GM12864 (cell line): ENCODE measurements around the gene TSPAN14.
"Not testable (repeated sequence)": the region's sequence is repeated elsewhere in the genome, so short reads cannot be mapped to it uniquely, and the experiment has no call there.

Experiments used
- DNase-seq: peaks from one replicate; pipeline ENCODE4 v3.0.0-alpha.2; 2011; ENCODE audit warnings: low read depth
- H3K4me3 ChIP-seq: 2 replicates; pipeline ENCODE4 v1.5.1; 2011; ENCODE audit warnings: mild to moderate bottlenecking, low read depth, low read length, control low read depth
- CTCF ChIP-seq: IDR thresholded peaks from 2 replicates; pipeline ENCODE4 v1.5.1; 2011; ENCODE audit warnings: low read depth, mild to moderate bottlenecking, moderate library complexity, low read length, control low read depth, inconsistent platforms; ENCODE audit errors: missing control alignments

TSPAN14 gene

DNA sequence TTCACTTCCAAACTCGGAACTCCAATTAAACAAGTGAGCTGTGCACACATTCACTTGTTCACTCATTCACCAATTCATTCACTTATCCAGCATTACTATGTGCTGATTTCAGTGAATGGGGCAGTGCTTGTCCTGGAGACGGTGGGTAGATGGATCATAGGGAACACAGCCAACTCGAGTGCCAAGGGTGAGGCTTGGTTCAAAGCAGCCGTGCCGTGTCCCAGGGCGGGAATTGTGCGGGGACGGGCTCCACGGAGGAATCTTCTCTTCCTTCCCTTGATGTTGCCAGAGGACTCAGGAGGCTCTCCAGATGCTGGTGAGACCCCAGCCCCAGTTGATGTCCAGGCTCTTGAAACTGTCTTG is 86.5 kb downstream of the TSPAN14 start:
- no peak for DNase-seq
- TF ChIP-seq CTCF, result no peak
- no peak overlapping the region for H3K4me3 ChIP-seq

GRCh38 chr10:80540981-80541750 is 87.1 kb downstream of the TSPAN14 start:
- no peak overlapping the region for H3K4me3 ChIP-seq
- no peak for DNase-seq
- no peak for TF ChIP-seq CTCF

GRCh38 chr10:80542053-80542452 is 87.9 kb downstream of the TSPAN14 start:
- no peak for TF ChIP-seq CTCF
- no peak for DNase-seq
- no peak overlapping the region for H3K4me3 ChIP-seq

- TF ChIP-seq CTCF, result no peak
- no peak for DNase-seq
- no peak overlapping the region for H3K4me3 ChIP-seq
Measured at GRCh38 chr10:80542652-80543318, 88.7 kb downstream of the TSPAN14 start.

- not testable (repeated sequence) for H3K4me3 ChIP-seq, DNase-seq
Measured at GRCh38 chr10:80543319-80543672, 89.2 kb downstream of the TSPAN14 start.

GRCh38 chr10:80544316-80544953 is 90.3 kb downstream of the TSPAN14 start:
- no peak for DNase-seq
- no peak overlapping the region for H3K4me3 ChIP-seq
- TF ChIP-seq CTCF, result no peak

DNA sequence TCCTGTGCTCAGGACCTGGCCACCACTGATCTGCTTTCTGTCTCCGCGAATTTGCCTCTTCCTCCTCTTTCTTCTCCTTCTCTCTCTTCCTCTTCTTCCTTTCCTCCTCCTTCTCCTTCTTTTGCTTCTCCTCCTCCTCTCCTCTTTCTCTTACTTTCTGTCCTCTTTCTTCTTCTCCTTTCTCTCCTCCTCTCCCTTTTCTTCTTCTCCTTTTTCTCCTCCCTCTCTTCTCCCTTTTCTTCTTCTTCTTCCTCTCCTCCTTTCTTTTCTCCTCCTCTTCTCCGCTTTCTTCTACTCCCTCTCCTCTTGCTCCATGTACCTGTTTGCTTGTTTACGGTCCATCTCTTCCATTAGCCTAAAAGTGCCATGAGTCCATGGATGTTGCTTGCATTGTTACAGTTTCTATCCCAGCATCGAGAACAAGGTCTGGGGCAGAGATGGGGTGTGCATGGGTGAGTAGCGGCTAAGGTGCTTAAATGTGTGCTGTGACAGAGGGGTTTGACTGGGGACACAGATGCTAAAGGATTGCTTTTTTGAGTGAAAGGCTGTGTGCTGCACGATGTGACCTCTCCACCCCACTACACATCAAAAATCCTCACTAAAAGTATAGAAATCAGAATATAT is 91.3 kb downstream of the TSPAN14 start:
- no peak for DNase-seq
- H3K4me3 ChIP-seq, result no peak overlapping the region
- no peak for TF ChIP-seq CTCF
